MCF 10A (cell line): ENCODE results near the gene SSX2IP. TPM values are rescaled to one million over a fixed set of nuclear protein-coding genes. Genes with fewer than 3 reads are reported as not detected.
A peak's percentile ranks its signal among the peaks of the same experiment; 100 is the strongest.

Experiments
- BruUV-seq: library from RNA; stranded (reverse); fragments of 400-500 nt; replicated peaks from 2 replicates; lab custom pipeline; 2021; lab: Mats Ljungman, UMichigan
- CTCF ChIA-PET: fragments of 300-600 bp; sonication (Branson Sonifier 250); formaldehyde crosslinking; extraction: SDS; loops from one replicate; lab custom pipeline; 2021; ENCODE audit warnings: antibody characterized with exemption, inconsistent platforms; lab: Yijun Ruan, JAX
- POLR2A ChIA-PET: fragments of 300-600, 350-650 bp; sonication (Branson Sonifier 250); formaldehyde crosslinking; extraction: SDS; loops from one replicate; lab custom pipeline; 2020; ENCODE audit warnings: antibody characterized with exemption, inconsistent platforms; lab: Yijun Ruan, JAX
- DNase-seq: peaks from one replicate; pipeline ENCODE4 v3.0.0-alpha.2; 2018; ENCODE audit not compliant: unreplicated experiment
- H3K27ac Mint-ChIP-seq: one replicate; pipeline ENCODE4 v1.8.0; 2022; ENCODE audit warnings: mild to moderate bottlenecking, low read depth, mixed read lengths; ENCODE audit not compliant: unreplicated experiment
- H3K27me3 Mint-ChIP-seq: one replicate; pipeline ENCODE4 v1.8.0; 2022; ENCODE audit warnings: mixed read lengths; ENCODE audit not compliant: insufficient read depth, unreplicated experiment
- H3K36me3 Mint-ChIP-seq: one replicate; pipeline ENCODE4 v1.8.0; 2022; ENCODE audit warnings: mild to moderate bottlenecking, moderate library complexity, mixed read lengths; ENCODE audit not compliant: insufficient read depth, unreplicated experiment
- H3K4me1 Mint-ChIP-seq: one replicate; pipeline ENCODE4 v1.8.0; 2022; ENCODE audit warnings: mixed read lengths; ENCODE audit not compliant: insufficient read depth, unreplicated experiment
- H3K4me3 Mint-ChIP-seq: one replicate; pipeline ENCODE4 v1.8.0; 2022; ENCODE audit warnings: mild to moderate bottlenecking, moderate library complexity, mixed read lengths; ENCODE audit not compliant: unreplicated experiment
- H3K9me3 Mint-ChIP-seq: one replicate; pipeline ENCODE4 v1.8.0; 2022; ENCODE audit warnings: mixed read lengths; ENCODE audit not compliant: unreplicated experiment
- CTCF ChIP-seq: fragments of 200-600 bp; IDR thresholded peaks from one replicate; pipeline ENCODE4 v1.8.0; 2022; ENCODE audit warnings: antibody characterized with exemption, mild to moderate bottlenecking; ENCODE audit not compliant: unreplicated experiment
- intact Hi-C: fragments of 100-400 bp; cut with micrococcal nuclease; formaldehyde crosslinking; loops from 2 replicates; pipeline ENCODE4 v1.14.1; 2022
- total RNA-seq: library from RNA; stranded (reverse); gene quantifications from 2 replicates; pipeline ENCODE4 v1.2.3, GENCODE V29; 2022

SSX2IP gene
- total RNA-seq, 1 experiment from 2014 or later, result 19.4 TPM

GRCh38 chr1:84674705-84675104, 15.6 kb downstream of the SSX2IP start:
- no peak overlapping the region for H3K4me3 Mint-ChIP-seq
- no peaks in the 10 kb centered on the region for H3K9me3 Mint-ChIP-seq
- H3K36me3 Mint-ChIP-seq, result no peaks in the 10 kb centered on the region

GRCh38 chr1:84674021-84674420, 16.2 kb downstream of the SSX2IP start:
- DNase-seq, result no peak
- Mint-ChIP-seq H3K4me1 (peaks cover 5% of the 10 kb centered on the region), H3K4me3 (no peak overlapping the region), H3K36me3 (no peaks in the 10 kb centered on the region), H3K27ac (no peak overlapping the region), H3K27me3 (no peaks in the 10 kb centered on the region), H3K9me3 (no peaks in the 10 kb centered on the region)
- no TSS peak for BruUV-seq
- ChIA-PET POLR2A (interaction anchor here (0.7 to 2.6 kb wide), 3 partner anchors 8 to 15 kb away, joined by 3 to 11 read pairs (median 3); no protein-coding TSS in a partner anchor), CTCF (interaction anchor here (0.8 kb wide), 1 partner anchor 271 kb away, joined by 3 read pairs; no protein-coding TSS in a partner anchor)
- no peak for TF ChIP-seq CTCF
- intact Hi-C loops, result no loop called here

More at GRCh38 chr1:84674705-84675104, 15.6 kb downstream of the SSX2IP start:
- Mint-ChIP-seq H3K4me1 (peaks cover 2% of the 10 kb centered on the region), H3K27me3 (no peaks in the 10 kb centered on the region), H3K27ac (no peak overlapping the region)
- intact Hi-C loops, result no loop called here
- DNase-seq, result no peak
- ChIA-PET POLR2A (interaction anchor here (0.9 to 2.6 kb wide), 2 partner anchors 14 to 16 kb away, joined by 3 to 11 read pairs; no protein-coding TSS in a partner anchor), CTCF (interaction anchor here (0.6 kb wide), 2 partner anchors 11 to 280 kb away, joined by 3 to 4 read pairs; no protein-coding TSS in a partner anchor)
- BruUV-seq, result no TSS peak
- TF ChIP-seq CTCF, result no peak

DNA sequence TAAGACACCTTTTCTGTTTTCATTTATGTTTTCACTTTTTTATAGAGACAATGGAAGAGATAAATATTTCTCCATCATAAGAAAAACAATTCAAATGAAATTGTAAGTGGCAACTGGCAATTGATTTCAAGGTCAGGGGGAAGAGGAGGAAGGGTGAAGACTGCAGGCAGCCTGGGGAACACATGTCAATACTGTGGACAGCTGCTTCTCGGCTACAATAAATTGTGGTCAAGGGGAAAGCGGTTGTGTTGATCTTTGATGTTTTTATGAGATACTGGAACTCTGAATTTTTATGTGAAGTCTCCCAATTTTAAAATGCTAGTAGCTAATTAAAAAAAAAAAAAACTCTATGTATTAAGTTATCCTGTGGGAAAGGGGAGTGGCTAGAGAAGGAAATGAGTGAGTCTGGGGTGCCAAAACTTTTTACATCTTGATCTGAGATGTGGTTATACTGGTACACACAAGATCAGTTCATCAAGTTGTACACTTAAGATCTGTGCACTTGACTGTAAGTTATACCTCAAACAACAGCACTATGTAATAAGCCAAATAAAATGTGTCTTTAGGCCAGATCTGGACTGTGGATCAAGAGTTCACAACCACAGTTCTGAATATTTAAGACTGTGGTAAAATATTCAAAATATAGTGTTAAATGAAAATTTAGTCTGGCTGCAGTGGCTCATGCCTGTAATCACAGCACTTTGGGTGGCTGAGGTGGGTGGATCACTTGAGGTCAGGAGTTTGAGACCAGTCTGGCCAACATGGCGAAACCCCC, 18.0 kb downstream of the SSX2IP start:
- DNase-seq, result no peak
- H3K27me3 Mint-ChIP-seq, result no peaks in the 10 kb centered on the region
- H3K27ac Mint-ChIP-seq, result no peak overlapping the region
- POLR2A ChIA-PET, result interaction anchor here (2.0 kb wide), 1 partner anchor 17 kb away, joined by 5 read pairs; no protein-coding TSS in a partner anchor
- CTCF ChIA-PET, result interaction anchor here (1.7 kb wide), 1 partner anchor 168 kb away, joined by 3 read pairs; no protein-coding TSS in a partner anchor
- H3K4me3 Mint-ChIP-seq, result no peak overlapping the region
- intact Hi-C loops, result no loop called here
- BruUV-seq, result no TSS peak
- peaks cover 7% of the 10 kb centered on the region for H3K36me3 Mint-ChIP-seq
- no peak for TF ChIP-seq CTCF
- peaks cover 5% of the 10 kb centered on the region for H3K4me1 Mint-ChIP-seq
- H3K9me3 Mint-ChIP-seq, result no peaks in the 10 kb centered on the region

DNA sequence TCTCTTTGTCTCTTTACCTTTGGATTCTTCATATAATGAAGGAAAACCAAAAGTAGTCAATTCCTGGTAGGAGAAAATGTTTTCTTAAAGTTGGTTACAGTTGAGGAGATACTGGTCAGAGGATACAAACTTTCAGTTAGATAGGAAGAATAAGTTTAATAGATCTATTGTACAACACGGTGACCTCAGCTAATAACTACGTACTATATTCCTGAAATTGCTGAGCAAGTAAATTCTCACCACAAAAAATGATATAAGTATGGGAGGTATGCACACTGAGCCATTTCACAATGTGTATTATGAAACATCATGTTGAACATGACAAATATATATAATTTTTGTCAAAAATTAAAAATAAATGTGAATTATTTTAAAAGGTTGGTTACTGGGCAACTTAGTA, 20.4 kb downstream of the SSX2IP start:
- CTCF ChIA-PET, result interaction anchor here (0.6 to 0.8 kb wide), 3 partner anchors 28 to 266 kb away, joined by 3 to 6 read pairs (median 3); no protein-coding TSS in a partner anchor
- peak overlapping the region; percentile 27 for H3K4me3 Mint-ChIP-seq
- intact Hi-C loops, result loop anchor here (5.0 kb wide), 1 partner anchor 82 kb away; no protein-coding TSS in a partner anchor

More for the DNA sequence above, 20.4 kb downstream of the SSX2IP start:
- POLR2A ChIA-PET, result interaction anchor here (0.5 to 1.5 kb wide), 6 partner anchors 11 to 83 kb away, joined by 3 to 11 read pairs (median 3); partner anchors contain the start of gene SSX2IP
- H3K27ac Mint-ChIP-seq, result no peak overlapping the region
- H3K9me3 Mint-ChIP-seq, result no peaks in the 10 kb centered on the region
- peaks cover 13% of the 10 kb centered on the region for H3K4me1 Mint-ChIP-seq
- peak; percentile 39 for DNase-seq
- H3K27me3 Mint-ChIP-seq, result no peaks in the 10 kb centered on the region
- TF ChIP-seq CTCF, result no peak
- peaks cover 7% of the 10 kb centered on the region for H3K36me3 Mint-ChIP-seq
- no TSS peak for BruUV-seq
